NCI-H2171 (cell line): Measurements from ENCODE around the gene ZCWPW1.
"Not testable (repeated sequence)": the region's sequence is repeated elsewhere in the genome, so short reads cannot be mapped to it uniquely, and the experiment has no call there.

Source experiments
- DNase-seq: peaks from one replicate; lab custom pipeline; 2025; lab: John Stamatoyannopoulos, UW

The ZCWPW1 gene

GRCh38 chr7:100400656-100401055 lies 27.8 kb downstream of the ZCWPW1 start:
- DNase-seq, result no peak

GRCh38 chr7:100400041-100400440 lies 28.5 kb downstream of the ZCWPW1 start:
- no peak for DNase-seq

GRCh38 chr7:100398239-100398638 lies 30.3 kb downstream of the ZCWPW1 start:
- DNase-seq, result no peak

GRCh38 chr7:100397315-100398081 lies 31.0 kb downstream of the ZCWPW1 start:
- no peak for DNase-seq

- DNase-seq, result no peak
These were observed 32.0 kb downstream of the ZCWPW1 start for GRCh38 chr7:100396421-100396982.

GRCh38 chr7:100394077-100394476 lies 34.4 kb downstream of the ZCWPW1 start:
- no peak for DNase-seq

- DNase-seq, result no peak
These were observed 35.1 kb downstream of the ZCWPW1 start for GRCh38 chr7:100393233-100393905.

GRCh38 chr7:100390286-100391009 lies 38.1 kb downstream of the ZCWPW1 start:
- DNase-seq, result no peak

GRCh38 chr7:100389437-100390088 lies 38.9 kb downstream of the ZCWPW1 start:
- no peak for DNase-seq

- no peak for DNase-seq
These were observed 40.8 kb downstream of the ZCWPW1 start for GRCh38 chr7:100387695-100388094.

- DNase-seq, result no peak
These were observed 41.6 kb downstream of the ZCWPW1 start for GRCh38 chr7:100386940-100387339.

- no peak for DNase-seq
These were observed 43.7 kb downstream of the ZCWPW1 start for GRCh38 chr7:100384628-100385294.

- DNase-seq, result not testable (repeated sequence)
These were observed 46.2 kb downstream of the ZCWPW1 start for GRCh38 chr7:100382234-100382853.

- not testable (repeated sequence) for DNase-seq
These were observed 46.8 kb downstream of the ZCWPW1 start for GRCh38 chr7:100381531-100382233.

GRCh38 chr7:100380196-100380595 lies 48.3 kb downstream of the ZCWPW1 start:
- no peak for DNase-seq

GRCh38 chr7:100378114-100378755 lies 50.3 kb downstream of the ZCWPW1 start:
- DNase-seq, result no peak

- no peak for DNase-seq
These were observed 52.4 kb downstream of the ZCWPW1 start for GRCh38 chr7:100376066-100376465.

- DNase-seq, result no peak
These were observed 53.9 kb downstream of the ZCWPW1 start for GRCh38 chr7:100374601-100375000.

GRCh38 chr7:100373870-100374598 lies 54.5 kb downstream of the ZCWPW1 start:
- not testable (repeated sequence) for DNase-seq
